ENCODE measurements around the gene DFFA. TPM values are rescaled to one million over a fixed set of nuclear protein-coding genes. Genes with fewer than 3 reads are reported as not detected.

DFFA gene
- total and polyA plus RNA-seq, 2 experiments from 2014 or later = 24.1 to 30.0 TPM

DNA sequence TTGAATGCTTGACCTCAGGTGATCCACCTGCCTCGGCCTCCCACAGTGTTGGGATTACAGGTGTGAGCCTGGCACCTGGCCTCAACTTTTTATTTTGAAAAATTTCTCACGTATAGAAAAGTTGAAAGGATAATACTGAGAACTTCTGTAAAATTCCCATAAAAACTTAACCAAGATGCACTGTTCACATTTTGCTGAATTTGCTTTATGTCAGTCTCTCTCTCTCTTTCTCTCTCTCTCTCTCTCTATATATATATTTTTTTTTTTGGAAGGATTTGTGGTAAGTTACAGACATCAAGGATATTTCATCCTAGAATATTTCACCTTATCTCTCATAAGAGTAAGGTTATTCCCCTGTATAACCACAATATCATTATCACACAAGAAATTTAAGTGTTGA, 8.3 kb upstream of the DFFA start:
- H3K4me2 ChIP-seq = no peak overlapping the region
- peaks cover 99% of the 10 kb centered on the region for H3K79me2 ChIP-seq
- no peak for DNase-seq (ENCODE audit: low spot score)
- H2AFZ ChIP-seq = no peak overlapping the region
- H3K36me3 ChIP-seq (replicated peaks; ENCODE audit: insufficient read depth, low read depth) = no peaks in the 10 kb centered on the region
- H3K4me3 ChIP-seq = no peak overlapping the region
- TF ChIP-seq, protein P1, sequence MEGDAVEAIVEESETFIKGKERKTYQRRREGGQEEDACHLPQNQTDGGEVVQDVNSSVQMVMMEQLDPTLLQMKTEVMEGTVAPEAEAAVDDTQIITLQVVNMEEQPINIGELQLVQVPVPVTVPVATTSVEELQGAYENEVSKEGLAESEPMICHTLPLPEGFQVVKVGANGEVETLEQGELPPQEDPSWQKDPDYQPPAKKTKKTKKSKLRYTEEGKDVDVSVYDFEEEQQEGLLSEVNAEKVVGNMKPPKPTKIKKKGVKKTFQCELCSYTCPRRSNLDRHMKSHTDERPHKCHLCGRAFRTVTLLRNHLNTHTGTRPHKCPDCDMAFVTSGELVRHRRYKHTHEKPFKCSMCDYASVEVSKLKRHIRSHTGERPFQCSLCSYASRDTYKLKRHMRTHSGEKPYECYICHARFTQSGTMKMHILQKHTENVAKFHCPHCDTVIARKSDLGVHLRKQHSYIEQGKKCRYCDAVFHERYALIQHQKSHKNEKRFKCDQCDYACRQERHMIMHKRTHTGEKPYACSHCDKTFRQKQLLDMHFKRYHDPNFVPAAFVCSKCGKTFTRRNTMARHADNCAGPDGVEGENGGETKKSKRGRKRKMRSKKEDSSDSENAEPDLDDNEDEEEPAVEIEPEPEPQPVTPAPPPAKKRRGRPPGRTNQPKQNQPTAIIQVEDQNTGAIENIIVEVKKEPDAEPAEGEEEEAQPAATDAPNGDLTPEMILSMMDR (IDR thresholded peaks at IDR 0.05; ENCODE audit: poor library complexity) = no peak
- TF ChIP-seq EZH2phosphoT487 (IDR thresholded peaks at IDR 0.05; ENCODE audit: low read depth, severe bottlenecking, unreplicated experiment) (no peak), EZH2 (IDR thresholded peaks at IDR 0.05; ENCODE audit: borderline replicate concordance) (no peak)
- H3K27ac ChIP-seq = no peak overlapping the region
- H4K20me1 ChIP-seq (ENCODE audit: insufficient read depth, poor library complexity, severe bottlenecking) = peaks cover 21% of the 10 kb centered on the region
- H3K9me2 ChIP-seq (replicated peaks; ENCODE audit: insufficient read depth) = no peaks in the 10 kb centered on the region
- no peaks in the 10 kb centered on the region for H3K9me3 ChIP-seq (ENCODE audit: low read depth)
- H3K4me1 ChIP-seq (ENCODE audit: insufficient read depth) = peaks cover 9% of the 10 kb centered on the region
- H3K27me3 ChIP-seq = no peaks in the 10 kb centered on the region
- WGBS (ENCODE audit: low lambda C conversion rate, missing lambda C conversion rate) = 98% methylated on average over 2 of the region's 2 CpGs

DNA sequence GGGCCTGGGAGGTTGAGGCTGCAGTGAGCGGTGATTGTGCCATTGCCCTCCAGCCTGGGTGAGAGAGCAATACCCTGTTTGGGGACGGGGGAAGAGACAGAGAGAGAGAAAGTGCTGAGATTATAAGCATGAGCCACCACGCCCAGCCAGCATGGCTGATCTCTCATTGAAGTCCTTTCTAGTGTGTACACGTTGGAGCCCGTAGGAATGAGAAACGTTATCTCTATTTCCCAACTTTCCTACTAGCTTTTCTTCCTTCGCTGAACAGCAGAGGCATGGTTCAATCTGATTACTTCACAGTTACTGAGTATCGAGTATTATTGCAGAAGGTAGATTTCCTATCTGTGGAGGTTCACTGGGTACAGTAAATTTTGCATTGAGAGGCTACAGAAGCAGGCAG, 7.0 kb upstream of the DFFA start:
- WGBS (ENCODE audit: low lambda C conversion rate, missing lambda C conversion rate) = 67% methylated on average over 8 of the region's 8 CpGs
- peaks cover 9% of the 10 kb centered on the region for H3K4me1 ChIP-seq (ENCODE audit: insufficient read depth)
- TF ChIP-seq EZH2 (IDR thresholded peaks at IDR 0.05; ENCODE audit: borderline replicate concordance) = no peak
- TF ChIP-seq EZH2phosphoT487 (IDR thresholded peaks at IDR 0.05; ENCODE audit: low read depth, severe bottlenecking, unreplicated experiment) = no peak
- TF ChIP-seq, protein P1 (IDR thresholded peaks at IDR 0.05; ENCODE audit: poor library complexity) = no peak
- H3K4me3 ChIP-seq = no peak overlapping the region
- no peaks in the 10 kb centered on the region for H3K9me3 ChIP-seq (ENCODE audit: low read depth)
- peaks cover 93% of the 10 kb centered on the region for H3K79me2 ChIP-seq
- no peak overlapping the region for H3K27ac ChIP-seq
- no peaks in the 10 kb centered on the region for H3K9me2 ChIP-seq (replicated peaks; ENCODE audit: insufficient read depth)
- peaks cover 21% of the 10 kb centered on the region for H4K20me1 ChIP-seq (ENCODE audit: insufficient read depth, poor library complexity, severe bottlenecking)
- no peak overlapping the region for H3K4me2 ChIP-seq
- H2AFZ ChIP-seq = no peak overlapping the region
- no peaks in the 10 kb centered on the region for H3K36me3 ChIP-seq (replicated peaks; ENCODE audit: insufficient read depth, low read depth)
- DNase-seq (ENCODE audit: low spot score) = no peak
- H3K27me3 ChIP-seq = no peaks in the 10 kb centered on the region

DNA sequence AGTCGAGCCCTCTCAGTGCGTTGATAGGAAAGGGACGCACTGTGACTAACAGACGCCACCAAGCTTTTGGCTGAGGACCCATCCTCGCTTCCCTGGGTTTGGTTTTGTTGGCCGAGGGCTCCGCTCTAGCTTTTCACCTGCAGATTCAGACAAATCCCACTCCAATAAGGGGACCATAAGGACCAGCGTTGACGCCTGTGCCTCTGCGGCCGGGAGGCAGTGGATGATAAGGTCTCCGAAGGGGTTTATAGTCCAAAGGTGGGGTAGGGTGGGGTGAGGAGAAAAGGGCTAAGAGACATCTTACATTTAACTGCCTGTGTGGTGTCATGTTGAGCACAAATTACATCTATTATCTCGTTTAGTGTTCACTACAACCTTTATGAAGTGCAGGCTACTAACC, 3.2 kb upstream of the DFFA start:
- Histone ChIP-seq H3K27ac (peak overlapping the region; percentile 90), H3K79me2 (peaks cover 67% of the 10 kb centered on the region), H2AFZ (peak overlapping the region; percentile 92), H3K4me1 (ENCODE audit: insufficient read depth) (peaks cover 15% of the 10 kb centered on the region), H3K9me3 (ENCODE audit: low read depth) (no peaks in the 10 kb centered on the region), H3K9me2 (replicated peaks; ENCODE audit: insufficient read depth) (no peaks in the 10 kb centered on the region), H3K27me3 (no peaks in the 10 kb centered on the region), H4K20me1 (ENCODE audit: insufficient read depth, poor library complexity, severe bottlenecking) (peaks cover 10% of the 10 kb centered on the region), H3K36me3 (replicated peaks; ENCODE audit: insufficient read depth, low read depth) (no peaks in the 10 kb centered on the region), H3K4me3 (peak overlapping the region; percentile 98), H3K4me2 (peak overlapping the region; percentile 93)
- DNase-seq (ENCODE audit: low spot score) = peak; percentile 22
- TF ChIP-seq, protein P1 (IDR thresholded peaks at IDR 0.05; ENCODE audit: poor library complexity) = no peak
- TF ChIP-seq EZH2 (IDR thresholded peaks at IDR 0.05; ENCODE audit: borderline replicate concordance) = no peak
- 1% methylated on average over 13 of the region's 13 CpGs for WGBS (ENCODE audit: low lambda C conversion rate, missing lambda C conversion rate)
